ENCODE results near the gene CERS2. TPM values are rescaled to one million over a fixed set of nuclear protein-coding genes. Genes with fewer than 3 reads are reported as not detected.

Gene CERS2
- total and polyA plus RNA-seq, 2 of the 4 experiments (the other 2 are of a cell fraction) = 118 to 127 TPM

- TF ChIP-seq ELK1 (IDR thresholded peaks at IDR 0.05; ENCODE audit: borderline replicate concordance, low read depth, low read length) = no peak
- TF ChIP-seq POLR2A (IDR thresholded peaks at IDR 0.05; ENCODE audit: low read depth, low read length) = no peak
- no peak for TF ChIP-seq RFX5 (IDR thresholded peaks at IDR 0.05; ENCODE audit: low read depth, low read length)
Observed at GRCh38 chr1:150970808-150971582, 3.6 kb downstream of the CERS2 start (continued).

GRCh38 chr1:150969626-150970025 lies 5.0 kb downstream of the CERS2 start:
- Histone ChIP-seq H4K91ac (ENCODE audit: insufficient read depth, low read depth, low read length) (no peak overlapping the region), H4K20me1 (ENCODE audit: insufficient read depth, low read length) (peaks cover 77% of the 10 kb centered on the region), H2AFZ (replicated peaks; ENCODE audit: low read length, poor library complexity) (no peak overlapping the region), H3K27me3 (ENCODE audit: control insufficient read depth, insufficient read depth, low read length) (no peaks in the 10 kb centered on the region), H3K4me3 (ENCODE audit: insufficient read depth, low read depth, low read length) (no peak overlapping the region), H3K4me2 (ENCODE audit: low read depth, low read length) (no peak overlapping the region), H2BK20ac (ENCODE audit: low read depth, low read length) (no peak overlapping the region), H2BK120ac (ENCODE audit: low read depth, low read length) (no peak overlapping the region), H4K8ac (ENCODE audit: low read depth in 2 of 2, low read length in 2 of 2) (no peak overlapping the region), H2BK5ac (ENCODE audit: low read depth, low read length, poor library complexity, severe bottlenecking) (no peak overlapping the region), H3K18ac (ENCODE audit: low read depth, low read length) (no peak overlapping the region), H3K4me1 (ENCODE audit: control insufficient read depth, insufficient read depth, low read length) (peaks cover 29% of the 10 kb centered on the region), H3K14ac (replicated peaks; ENCODE audit: low read depth, low read length) (no peak overlapping the region), H3K36me3 (ENCODE audit: control insufficient read depth, insufficient read depth, low read length) (peaks cover 42% of the 10 kb centered on the region), H2BK15ac (ENCODE audit: low read depth, low read length) (no peak overlapping the region), H3K23ac (ENCODE audit: low read depth, low read length) (no peak overlapping the region), H2AK5ac (ENCODE audit: low read depth, low read length) (no peak overlapping the region), H3K9ac (ENCODE audit: low read depth, low read length) (no peak overlapping the region), H3K27ac (ENCODE audit: insufficient read depth, low read length) (no peak overlapping the region; the same call in 1 of the 2 replicates), H3K9me3 (ENCODE audit: control insufficient read depth, insufficient read depth, low read length) (no peaks in the 10 kb centered on the region), H3K79me1 (ENCODE audit: low read depth in 1 of 2, low read length in 2 of 2) (peaks cover 30 to 82% of the 10 kb centered on the region in 2 experiments), H4K5ac (ENCODE audit: low read depth, low read length) (no peak overlapping the region), H2AK9ac (replicated peaks; ENCODE audit: low read depth, low read length, poor library complexity) (no peak overlapping the region), H3K9me1 (ENCODE audit: insufficient read depth, low read length) (peaks cover 39% of the 10 kb centered on the region), H3K56ac (ENCODE audit: extremely low read depth, insufficient read depth, low read length) (no peak overlapping the region), H3K4ac (ENCODE audit: low read depth, low read length) (no peak overlapping the region)
- DNase-seq = no peak
- in situ Hi-C loops (cut with MboI; ENCODE audit: low sequenced_read_pairs) (loop anchor here (10.0 kb wide), 1 partner anchor 65 kb away; the partner anchor contains the start of gene BNIPL), intact Hi-C loops (cut with micrococcal nuclease) (no loop called here), dilution Hi-C loops (cut with HindIII; ENCODE audit: low sequenced_read_pairs, unreplicated experiment) (no loop called here)
- no TSS peak for BruUV-seq (replicated peaks)
- no peak for ATAC-seq (ENCODE audit: low read depth)
- POLR2A ChIA-PET (ENCODE audit: unreplicated experiment) = no interaction called here
- CTCF ChIA-PET = interaction anchor here (0.6 to 0.9 kb wide), 2 partner anchors 27 to 349 kb away, joined by 3 to 7 read pairs; no protein-coding TSS in a partner anchor
- no CpG with 5 or more reads among the region's 3 CpGs for WGBS, 2 experiments (ENCODE audit: extremely low coverage in 2 of 2, insufficient read length in 1 of 2)
- TF ChIP-seq RAD21 (IDR thresholded peaks at IDR 0.05; ENCODE audit: low read length) = no peak
- no peak for TF ChIP-seq SMC3 (IDR thresholded peaks at IDR 0.05; ENCODE audit: low read depth, low read length)
- TF ChIP-seq CHD1 (IDR thresholded peaks at IDR 0.05; ENCODE audit: low read depth, low read length) = no peak
- TF ChIP-seq NFE2L2 (IDR thresholded peaks at IDR 0.05; ENCODE audit: low read depth, low read length) = no peak
- TF ChIP-seq CTCF (conservative IDR thresholded peaks at IDR 0.05; ENCODE audit: low read depth, low read length) = no peak
- TF ChIP-seq RFX5 (IDR thresholded peaks at IDR 0.05; ENCODE audit: low read depth, low read length) = no peak
